Measurements from ENCODE around the gene ADCYAP1R1. TPM values are rescaled to one million over a fixed set of nuclear protein-coding genes. Genes with fewer than 3 reads are reported as not detected.
A peak's percentile ranks its signal among the peaks of the same experiment; 100 is the strongest.

The ADCYAP1R1 gene
- total RNA-seq, 1 donor from 2014 or later, result 9.0 TPM

- Mint-ChIP-seq H3K36me3 (ENCODE audit: low read depth) (no peaks in the 10 kb centered on the region), H3K4me1 (peaks cover 10% of the 10 kb centered on the region), H3K4me3 (no peak overlapping the region), H3K9me3 (peaks cover 4% of the 10 kb centered on the region), H3K27me3 (ENCODE audit: low read depth) (no peaks in the 10 kb centered on the region), H3K27ac (ENCODE audit: unreplicated experiment) (no peak overlapping the region)
- no peak for TF ChIP-seq CTCF (conservative IDR thresholded peaks at IDR 0.05)
- DNase-seq (ENCODE audit: low read depth, low spot score), result no peak
Measured at GRCh38 chr7:31076641-31077310, 24.7 kb downstream of the ADCYAP1R1 start.

GRCh38 chr7:31077484-31078362 is 25.6 kb downstream of the ADCYAP1R1 start:
- Mint-ChIP-seq H3K4me3 (no peak overlapping the region), H3K9me3 (no peaks in the 10 kb centered on the region), H3K36me3 (ENCODE audit: low read depth) (no peaks in the 10 kb centered on the region), H3K27me3 (ENCODE audit: low read depth) (no peaks in the 10 kb centered on the region), H3K4me1 (peaks cover 18% of the 10 kb centered on the region), H3K27ac (ENCODE audit: unreplicated experiment) (no peak overlapping the region)
- DNase-seq (ENCODE audit: low read depth, low spot score), result no peak
- TF ChIP-seq CTCF (conservative IDR thresholded peaks at IDR 0.05), result no peak

- Mint-ChIP-seq H3K4me3 (no peak overlapping the region), H3K27me3 (ENCODE audit: low read depth) (no peaks in the 10 kb centered on the region), H3K27ac (ENCODE audit: unreplicated experiment) (peak overlapping the region; percentile 72), H3K9me3 (no peaks in the 10 kb centered on the region), H3K36me3 (ENCODE audit: low read depth) (no peaks in the 10 kb centered on the region), H3K4me1 (peaks cover 16% of the 10 kb centered on the region)
- TF ChIP-seq CTCF (conservative IDR thresholded peaks at IDR 0.05), result no peak
- no peak for DNase-seq (ENCODE audit: low read depth, low spot score)
Measured at GRCh38 chr7:31078363-31078990, 26.4 kb downstream of the ADCYAP1R1 start.

GRCh38 chr7:31079126-31079823 is 27.2 kb downstream of the ADCYAP1R1 start:
- DNase-seq (ENCODE audit: low read depth, low spot score), result no peak

More at GRCh38 chr7:31079126-31079823, 27.2 kb downstream of the ADCYAP1R1 start:
- H3K27me3 Mint-ChIP-seq (ENCODE audit: low read depth), result no peaks in the 10 kb centered on the region
- H3K9me3 Mint-ChIP-seq, result no peaks in the 10 kb centered on the region
- no peak for TF ChIP-seq CTCF (conservative IDR thresholded peaks at IDR 0.05)
- no peak overlapping the region for H3K27ac Mint-ChIP-seq (ENCODE audit: unreplicated experiment)
- peaks cover 16% of the 10 kb centered on the region for H3K4me1 Mint-ChIP-seq
- no peaks in the 10 kb centered on the region for H3K36me3 Mint-ChIP-seq (ENCODE audit: low read depth)
- no peak overlapping the region for H3K4me3 Mint-ChIP-seq
